Stimulated activated naive CD4-positive, alpha-beta T cell treated with Interleukin-2 at 50 U/mL for 16 hours (primary cell): ENCODE measurements around the gene LRRC8B.
"Not testable (repeated sequence)": the region's sequence is repeated elsewhere in the genome, so short reads cannot be mapped to it uniquely, and the experiment has no call there.

Experiments
- DNase-seq: peaks from one replicate; lab custom pipeline; 2025; lab: John Stamatoyannopoulos, UW

LRRC8B gene

GRCh38 chr1:89608319-89608983 is 83.8 kb downstream of the LRRC8B start:
- peak; percentile 78 for DNase-seq

GRCh38 chr1:89608984-89609725 is 84.5 kb downstream of the LRRC8B start:
- DNase-seq: peak; percentile 68

GRCh38 chr1:89609781-89610456 is 85.3 kb downstream of the LRRC8B start:
- DNase-seq: peak; percentile 8

- peak; percentile 33 for DNase-seq
Observed at GRCh38 chr1:89610457-89611011, 85.9 kb downstream of the LRRC8B start.

- DNase-seq: no peak
Observed at GRCh38 chr1:89611721-89612120, 87.1 kb downstream of the LRRC8B start.

GRCh38 chr1:89613928-89614327 is 89.3 kb downstream of the LRRC8B start:
- DNase-seq: no peak

- DNase-seq: no peak
Observed at GRCh38 chr1:89615676-89616598, 91.3 kb downstream of the LRRC8B start.

GRCh38 chr1:89616844-89617627 is 92.4 kb downstream of the LRRC8B start:
- DNase-seq: no peak

- no peak for DNase-seq
Observed at GRCh38 chr1:89620664-89621063, 96.0 kb downstream of the LRRC8B start.

GRCh38 chr1:89622895-89623294 is 98.3 kb downstream of the LRRC8B start:
- no peak for DNase-seq

- no peak for DNase-seq
Observed at GRCh38 chr1:89624314-89624713, 99.7 kb downstream of the LRRC8B start.

- no peak for DNase-seq
Observed at GRCh38 chr1:89624715-89625323, 100.2 kb downstream of the LRRC8B start.

- DNase-seq: no peak
Observed at GRCh38 chr1:89627596-89627962, 103.0 kb downstream of the LRRC8B start.

- DNase-seq: no peak
Observed at GRCh38 chr1:89629146-89629545, 104.5 kb downstream of the LRRC8B start.

GRCh38 chr1:89629600-89629999 is 105.0 kb downstream of the LRRC8B start:
- DNase-seq: not testable (repeated sequence)

GRCh38 chr1:89630048-89630447 is 105.4 kb downstream of the LRRC8B start:
- DNase-seq: no peak

GRCh38 chr1:89631816-89632656 is 107.4 kb downstream of the LRRC8B start:
- DNase-seq: no peak

GRCh38 chr1:89632657-89633247 is 108.1 kb downstream of the LRRC8B start, which contains the start of gene LRRC8C:
Gene LRRC8C (plus strand): TSS chr1:89633120. CDS start chr1:89686474, 53,354 bp downstream.
- peak; percentile 87 for DNase-seq

- peak; percentile 56 for DNase-seq
Observed at GRCh38 chr1:89633248-89633799, 108.7 kb downstream of the LRRC8B start.
